HL-60/S4 (cell line): Measurements from ENCODE around the gene ZC3H4.

Experiments used
- in situ Hi-C: fragments of 300-500 bp; cut with MboI; formaldehyde crosslinking; loops from 2 replicates; pipeline ENCODE4 v1.14.3; 2022; ENCODE audit warnings: low sequenced_read_pairs

ZC3H4 gene

GRCh38 chr19:47135156-47135555 lies 21.6 kb upstream of the ZC3H4 start:
- in situ Hi-C loops, result loop anchor here (25.0 kb wide), 1 partner anchor 273 kb away; the partner anchor contains the start of genes AP2S1 and ARHGAP35

- in situ Hi-C loops, result loop anchor here (25.0 kb wide), 1 partner anchor 272 kb away; the partner anchor contains the start of genes AP2S1 and ARHGAP35
These were observed 21.0 kb upstream of the ZC3H4 start for GRCh38 chr19:47134545-47134944.

DNA sequence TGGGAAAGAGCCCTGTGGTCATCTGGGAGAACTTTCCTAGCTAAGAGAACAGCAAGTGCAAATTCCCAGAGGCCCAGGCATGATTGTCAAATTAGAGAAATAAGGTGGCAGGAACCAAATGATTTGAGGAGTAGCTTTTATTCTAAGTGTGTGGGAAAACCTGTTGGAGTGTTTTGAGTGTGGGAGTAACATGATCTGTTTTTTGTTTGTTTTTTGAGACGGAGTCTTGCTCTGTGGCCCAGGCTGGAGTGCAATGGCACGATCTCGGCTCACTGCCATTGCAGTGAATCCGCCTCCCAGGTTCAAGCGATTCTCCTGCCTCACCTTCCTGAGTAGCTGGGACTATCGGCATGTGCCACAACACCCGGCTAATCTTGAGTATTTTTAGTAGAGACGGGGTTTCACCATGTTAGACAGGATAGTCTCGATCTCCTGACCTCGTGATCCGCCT lies 19.5 kb upstream of the ZC3H4 start:
- in situ Hi-C loops, result loop anchor here (25.0 kb wide), 1 partner anchor 271 kb away; the partner anchor contains the start of genes AP2S1 and ARHGAP35

GRCh38 chr19:47132194-47132852 lies 18.7 kb upstream of the ZC3H4 start:
- in situ Hi-C loops, result loop anchor here (25.0 kb wide), 1 partner anchor 270 kb away; the partner anchor contains the start of genes AP2S1 and ARHGAP35

GRCh38 chr19:47130589-47131227 lies 17.1 kb upstream of the ZC3H4 start, which contains the start of gene SAE1:
TSS of gene SAE1 (plus strand) at chr19:47130835. CDS start at chr19:47130931, 96 bp downstream.
- in situ Hi-C loops, result loop anchor here (25.0 kb wide), 1 partner anchor 268 kb away; the partner anchor contains the start of genes AP2S1 and ARHGAP35

DNA sequence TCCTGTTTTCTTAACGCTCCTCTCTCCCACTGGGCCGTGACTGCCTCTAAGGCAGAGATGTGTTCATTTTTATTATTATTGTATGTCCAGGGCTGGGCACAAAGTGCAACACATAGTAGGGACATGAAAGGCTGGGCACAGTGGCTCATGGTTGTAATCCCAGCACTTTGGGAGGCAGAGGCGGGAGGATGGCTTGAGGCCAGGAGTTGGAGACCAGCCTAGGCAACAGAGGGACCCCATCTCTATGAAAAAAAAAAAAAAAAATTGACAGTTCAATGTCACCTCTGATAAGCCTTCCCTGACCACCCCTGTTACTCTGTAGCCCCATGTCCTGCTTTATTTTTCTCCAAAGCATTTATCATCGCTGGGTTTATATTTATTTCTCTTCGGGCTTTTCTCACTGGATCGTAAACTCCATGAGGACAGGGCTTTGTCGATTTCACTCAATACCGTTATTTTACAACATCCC lies 16.6 kb upstream of the ZC3H4 start:
- in situ Hi-C loops, result loop anchor here (25.0 kb wide), 1 partner anchor 268 kb away; the partner anchor contains the start of genes AP2S1 and ARHGAP35

DNA sequence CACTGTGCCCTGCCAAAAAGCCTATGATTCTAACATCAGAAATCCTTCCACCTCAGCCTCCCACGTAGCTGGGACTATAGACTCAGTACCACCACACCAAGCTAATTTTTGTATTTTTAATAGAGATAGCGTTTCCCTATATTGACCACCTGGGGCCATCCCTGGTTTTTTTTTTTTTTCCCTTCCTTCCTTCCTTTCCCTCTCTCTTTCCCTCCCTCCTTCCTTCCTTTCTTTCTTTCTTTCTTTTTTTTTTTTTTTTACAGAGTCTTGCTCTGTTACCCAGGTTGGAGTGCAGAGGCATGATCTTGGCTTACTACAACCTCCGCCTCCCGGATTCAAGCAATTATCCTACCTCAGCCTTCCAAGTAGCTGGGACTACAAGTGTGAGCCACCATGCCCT lies 16.0 kb upstream of the ZC3H4 start:
- in situ Hi-C loops, result loop anchor here (5.0 to 25.0 kb wide), 2 partner anchors 47 to 267 kb away; partner anchors contain the start of genes AP2S1 and ARHGAP35

DNA sequence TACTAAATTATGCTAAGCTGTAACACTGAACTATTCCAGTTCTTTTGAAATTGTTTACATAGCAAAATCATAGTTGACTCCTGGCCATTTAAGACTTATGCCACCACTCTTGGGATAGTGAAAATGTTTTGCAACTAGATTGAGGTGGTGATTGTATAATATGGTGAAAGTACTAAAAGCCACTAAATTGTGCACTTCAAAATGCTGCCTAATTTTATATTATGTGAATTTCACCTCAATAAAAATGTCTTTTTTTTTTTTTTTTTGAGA lies 12.0 kb upstream of the ZC3H4 start:
- in situ Hi-C loops, result loop anchor here (5.0 to 25.0 kb wide), 2 partner anchors 43 to 263 kb away; partner anchors contain the start of genes AP2S1 and ARHGAP35

GRCh38 chr19:47124937-47125668 lies 11.5 kb upstream of the ZC3H4 start:
- in situ Hi-C loops, result loop anchor here (5.0 to 25.0 kb wide), 2 partner anchors 43 to 263 kb away; partner anchors contain the start of genes AP2S1 and ARHGAP35

- in situ Hi-C loops, result no loop called here
These were observed 9.8 kb upstream of the ZC3H4 start for GRCh38 chr19:47123406-47123805.

GRCh38 chr19:47122359-47123335 lies 9.1 kb upstream of the ZC3H4 start:
- in situ Hi-C loops, result no loop called here

DNA sequence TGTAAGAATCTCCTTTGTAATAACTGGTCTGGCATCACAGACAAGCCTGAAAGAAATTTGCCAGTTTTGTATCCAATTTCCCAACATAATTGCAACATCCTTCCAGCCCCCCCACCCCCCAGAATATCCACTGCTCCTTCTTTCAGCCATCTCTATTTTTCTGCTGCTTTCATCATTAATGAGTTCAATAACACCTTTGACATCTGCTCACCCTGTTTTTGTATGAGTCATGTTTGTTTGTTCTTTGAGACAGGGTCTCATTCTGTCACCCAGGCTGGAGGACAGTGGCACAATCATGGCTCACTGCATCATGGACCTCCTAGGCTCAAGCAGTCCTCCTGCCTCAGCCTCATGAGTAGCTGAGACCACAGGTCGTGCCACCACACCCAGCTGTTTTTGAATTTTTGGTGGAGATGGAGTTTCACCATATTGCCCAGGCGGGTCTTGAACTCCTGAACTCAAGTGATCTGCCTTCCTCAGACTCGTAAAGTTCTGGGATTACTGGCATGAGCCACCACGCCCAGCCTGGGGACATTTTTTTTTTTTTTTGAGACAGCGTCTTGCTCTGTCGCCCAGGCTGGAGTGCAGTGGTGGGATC lies 7.0 kb upstream of the ZC3H4 start:
- in situ Hi-C loops, result no loop called here

GRCh38 chr19:47113850-47114651 lies 475 bp upstream of the ZC3H4 start:
- in situ Hi-C loops, result no loop called here

- in situ Hi-C loops, result no loop called here
These were observed 1.2 kb downstream of the ZC3H4 start for GRCh38 chr19:47112166-47112996.

DNA sequence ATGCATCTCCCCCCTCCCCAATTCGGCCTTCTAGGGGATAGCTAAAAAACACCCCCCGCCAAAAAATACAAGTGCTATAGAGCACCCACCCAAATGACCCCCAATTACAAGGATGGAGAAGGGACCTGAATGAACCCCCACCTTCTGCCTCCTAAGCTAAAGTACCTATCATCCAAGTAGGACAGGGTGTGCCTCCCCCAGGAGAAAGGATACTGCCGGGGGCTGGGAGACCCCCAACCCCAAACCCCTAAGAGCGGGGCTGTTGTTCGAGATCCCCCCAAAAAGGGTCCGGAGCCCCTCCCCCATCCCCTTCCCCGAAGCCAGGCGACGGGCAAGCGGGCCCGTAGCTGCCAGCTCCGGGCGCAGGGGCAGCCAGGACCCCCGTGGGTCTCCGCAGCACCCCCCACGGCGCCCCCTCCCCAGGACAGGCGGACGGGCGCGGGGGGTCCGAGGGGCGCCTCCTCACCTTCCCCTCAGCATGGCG lies 1.9 kb downstream of the ZC3H4 start:
- in situ Hi-C loops, result no loop called here

- in situ Hi-C loops, result no loop called here
These were observed 2.5 kb downstream of the ZC3H4 start for GRCh38 chr19:47111006-47111621.

DNA sequence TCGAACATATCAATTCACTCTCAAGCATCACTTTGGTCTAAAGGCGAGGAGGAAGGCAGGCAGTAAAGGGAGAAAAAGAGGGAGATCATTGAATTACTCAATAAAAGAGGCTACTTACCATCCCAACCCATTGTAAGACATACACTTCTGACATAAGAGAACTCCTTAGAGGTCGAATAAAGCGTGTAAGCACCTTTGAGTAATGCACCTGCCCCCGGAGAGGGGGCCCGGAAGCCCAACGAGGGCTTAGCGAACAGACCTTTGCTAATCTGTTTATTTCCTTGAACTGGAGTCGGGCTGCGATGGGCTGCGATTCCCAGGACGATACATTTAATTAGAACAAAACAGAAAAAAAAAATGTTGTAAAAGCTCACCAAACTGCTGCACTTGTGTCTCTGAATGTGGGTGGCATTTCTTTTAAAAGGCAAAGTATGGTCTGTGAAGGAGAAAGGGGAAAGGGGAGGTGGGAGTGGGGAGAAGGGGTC lies 3.0 kb downstream of the ZC3H4 start:
- in situ Hi-C loops, result no loop called here
